Breast epithelium (tissue), 4 donors: ENCODE data around the gene ALKBH2. TPM values are rescaled to one million over a fixed set of nuclear protein-coding genes. Genes with fewer than 3 reads are reported as not detected.

Experiments used
- DNase-seq, 2 donors: peaks; one replicate each; pipeline ENCODE4 v3.0.0-alpha.2; 2019; ENCODE audit warnings: low spot score in 2 of 2
- H3K27ac ChIP-seq, 2 donors: fragments of 200-600 bp; sonication (generic) in 1 of 2; one replicate each; pipeline ENCODE4 v1.5.1; 2016 to 2019; ENCODE audit warnings: mild to moderate bottlenecking in 1 of 2
- H3K27me3 ChIP-seq, 2 donors: fragments of 200-600 bp; sonication (generic) in 1 of 2; one replicate each; pipeline versions ENCODE4 v1.5.1 to v1.6.0; 2017 to 2019; ENCODE audit warnings: control low read depth in 1 of 2, mild to moderate bottlenecking in 1 of 2
- H3K36me3 ChIP-seq: fragments of 200-600 bp; one replicate; pipeline ENCODE4 v1.5.1; 2019
- H3K4me1 ChIP-seq, 2 donors: fragments of 200-600 bp; sonication (generic); one replicate each; pipeline ENCODE4 v1.5.1; 2016 to 2019; ENCODE audit warnings: control low read depth in 1 of 2
- H3K4me3 ChIP-seq, 3 donors: fragments of 200-600 bp; sonication (generic); 1 replicate in 2 of 3; 2 replicates in 1 of 3; pipeline ENCODE4 v1.5.1; 2016 to 2019; ENCODE audit warnings: mild to moderate bottlenecking in 3 of 3, moderate library complexity in 2 of 3
- H3K9me3 ChIP-seq, 2 donors: fragments of 200-600 bp; sonication (generic) in 1 of 2; one replicate each; pipeline ENCODE4 v1.5.1; 2016 to 2019; ENCODE audit warnings: control low read depth in 1 of 2
- CTCF ChIP-seq, 3 donors: fragments of 450-650 bp; IDR thresholded peaks; one replicate each; pipeline ENCODE4 v1.5.1; 2016 to 2017; ENCODE audit warnings: antibody characterized with exemption in 3 of 3, mild to moderate bottlenecking in 3 of 3, moderate library complexity in 3 of 3
- POLR2A ChIP-seq: fragments of 450-650 bp; IDR thresholded peaks from one replicate; pipeline ENCODE4 v1.6.1; 2016; ENCODE audit warnings: antibody characterized with exemption, mild to moderate bottlenecking, moderate library complexity
- POLR2AphosphoS5 ChIP-seq, 3 donors: sonication (generic); formaldehyde crosslinking; IDR thresholded peaks; one replicate each; pipeline ENCODE4 v1.6.1; 2017; ENCODE audit warnings: antibody characterized with exemption in 3 of 3
- intact Hi-C: fragments of 100-400 bp; cut with DNase I; formaldehyde crosslinking; loops from one replicate; pipeline ENCODE4 v1.15.1; 2023; ENCODE audit warnings: low total_unique reads
- total RNA-seq, 3 donors: library from RNA; depleted of rRNA; stranded (reverse); fragments of >200 nt; gene quantifications; one replicate each; pipeline ENCODE4 v1.1.0, GENCODE V29; 2016

Gene ALKBH2
- total RNA-seq, 3 donors from 2014 or later = 18.9 to 27.2 (median 18.9) TPM

- Histone ChIP-seq H3K4me3 (peak overlapping the region; percentile 80 to 86 (median 82)), H3K4me1 (peaks cover 5 to 11% of the 10 kb centered on the region in 2 donors)
- DNase-seq = peak in 1 of 2 donors; percentile 69
Measured at GRCh38 chr12:109098183-109098604, 4.9 kb upstream of the ALKBH2 start.

GRCh38 chr12:109097435-109098182 is 4.3 kb upstream of the ALKBH2 start, which contains the start of gene UNG:
UNG (plus strand) TSS chr12:109097597; CDS start chr12:109097680, 83 bp downstream.
- Histone ChIP-seq H3K4me1 (peaks cover 5 to 11% of the 10 kb centered on the region in 2 donors), H3K27me3 (no peaks in the 10 kb centered on the region), H3K4me3 (peak within 1 kb of the TSS; percentile 80 to 86 (median 82)), H3K36me3 (no peaks in the 10 kb centered on the region), H3K27ac (peak within 1 kb of the TSS; percentile 87 to 92), H3K9me3 (no peaks in the 10 kb centered on the region)
- peak; percentile 97 to 98 for DNase-seq
- TF ChIP-seq CTCF (IDR thresholded peaks at IDR 0.05) (no peak), POLR2AphosphoS5 (IDR thresholded peaks at IDR 0.05) (peak in 1 of 3 donors; percentile 45), POLR2A (no peak)
- intact Hi-C loops = no loop called here

More at GRCh38 chr12:109098183-109098604, 4.9 kb upstream of the ALKBH2 start:
- Histone ChIP-seq H3K27ac (peak overlapping the region; percentile 87 to 92), H3K27me3 (no peaks in the 10 kb centered on the region), H3K9me3 (no peaks in the 10 kb centered on the region), H3K36me3 (no peaks in the 10 kb centered on the region)
- TF ChIP-seq POLR2A (no peak), POLR2AphosphoS5 (IDR thresholded peaks at IDR 0.05) (peak in 2 of 3 donors; percentile 38 to 60), CTCF (IDR thresholded peaks at IDR 0.05) (no peak)
- intact Hi-C loops = no loop called here

DNA sequence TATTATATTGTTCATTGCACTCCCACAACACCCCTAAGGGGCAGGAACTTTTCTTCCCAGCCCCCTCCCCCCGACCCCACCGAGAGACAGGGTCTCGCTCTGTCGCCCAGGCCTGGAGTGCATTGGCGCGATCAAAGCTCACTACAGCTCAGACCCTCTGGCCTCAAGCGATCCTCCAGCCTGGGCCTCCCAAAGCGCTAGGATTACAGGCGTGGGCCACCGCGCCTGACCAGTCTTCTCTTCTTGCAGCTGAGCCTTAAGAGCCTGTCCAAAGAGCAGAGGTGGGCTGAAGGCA is 3.8 kb upstream of the ALKBH2 start:
- Histone ChIP-seq H3K36me3 (no peaks in the 10 kb centered on the region), H3K4me1 (peaks cover 5 to 16% of the 10 kb centered on the region in 2 donors), H3K27ac (no peak overlapping the region), H3K9me3 (no peaks in the 10 kb centered on the region), H3K27me3 (no peaks in the 10 kb centered on the region), H3K4me3 (peak overlapping the region in 1 of 3 donors; percentile 86)
- intact Hi-C loops = no loop called here
- DNase-seq = peak in 1 of 2 donors; percentile 5
- no peak for TF ChIP-seq POLR2A
- no peak for TF ChIP-seq CTCF (IDR thresholded peaks at IDR 0.05)
- TF ChIP-seq POLR2AphosphoS5 (IDR thresholded peaks at IDR 0.05) = no peak

GRCh38 chr12:109092497-109093021 is 713 bp downstream of the ALKBH2 start:
- H3K9me3 ChIP-seq = no peaks in the 10 kb centered on the region
- peaks cover 4 to 14% of the 10 kb centered on the region in 2 donors for H3K4me1 ChIP-seq
- intact Hi-C loops = loop anchor here (5.0 kb wide), 1 partner anchor 530 kb away; the partner anchor contains the start of genes ISCU and SART3
- no peak for TF ChIP-seq CTCF (IDR thresholded peaks at IDR 0.05)
- no peak for TF ChIP-seq POLR2A
- no peak for TF ChIP-seq POLR2AphosphoS5 (IDR thresholded peaks at IDR 0.05)
- H3K27me3 ChIP-seq = no peaks in the 10 kb centered on the region
- H3K36me3 ChIP-seq = no peaks in the 10 kb centered on the region
- no peak for DNase-seq
- H3K27ac ChIP-seq = peak overlapping the region; percentile 73 to 85
- H3K4me3 ChIP-seq = peak overlapping the region; percentile 51 to 72 (median 63)

GRCh38 chr12:109089683-109090082 is 3.6 kb downstream of the ALKBH2 start:
- Histone ChIP-seq H3K27me3 (no peaks in the 10 kb centered on the region), H3K9me3 (no peaks in the 10 kb centered on the region), H3K27ac (no peak overlapping the region), H3K4me3 (no peak overlapping the region), H3K36me3 (no peaks in the 10 kb centered on the region), H3K4me1 (peaks cover 0 to 11% of the 10 kb centered on the region in 2 donors)
- DNase-seq = no peak
- intact Hi-C loops = loop anchor here (5.0 kb wide), 1 partner anchor 527 kb away; the partner anchor contains the start of genes ISCU and SART3
- no peak for TF ChIP-seq POLR2A
- TF ChIP-seq CTCF (IDR thresholded peaks at IDR 0.05) = no peak
- no peak for TF ChIP-seq POLR2AphosphoS5 (IDR thresholded peaks at IDR 0.05)
